ENCODE measurements around the gene GIGYF1. TPM values are rescaled to one million over a fixed set of nuclear protein-coding genes. Genes with fewer than 3 reads are reported as not detected.

Gene GIGYF1
- total and polyA plus RNA-seq, 2 of the 13 experiments (the other 11 are each of a cell fraction or from before 2014, with no cell fraction given): 7.6 to 16.1 TPM

DNA sequence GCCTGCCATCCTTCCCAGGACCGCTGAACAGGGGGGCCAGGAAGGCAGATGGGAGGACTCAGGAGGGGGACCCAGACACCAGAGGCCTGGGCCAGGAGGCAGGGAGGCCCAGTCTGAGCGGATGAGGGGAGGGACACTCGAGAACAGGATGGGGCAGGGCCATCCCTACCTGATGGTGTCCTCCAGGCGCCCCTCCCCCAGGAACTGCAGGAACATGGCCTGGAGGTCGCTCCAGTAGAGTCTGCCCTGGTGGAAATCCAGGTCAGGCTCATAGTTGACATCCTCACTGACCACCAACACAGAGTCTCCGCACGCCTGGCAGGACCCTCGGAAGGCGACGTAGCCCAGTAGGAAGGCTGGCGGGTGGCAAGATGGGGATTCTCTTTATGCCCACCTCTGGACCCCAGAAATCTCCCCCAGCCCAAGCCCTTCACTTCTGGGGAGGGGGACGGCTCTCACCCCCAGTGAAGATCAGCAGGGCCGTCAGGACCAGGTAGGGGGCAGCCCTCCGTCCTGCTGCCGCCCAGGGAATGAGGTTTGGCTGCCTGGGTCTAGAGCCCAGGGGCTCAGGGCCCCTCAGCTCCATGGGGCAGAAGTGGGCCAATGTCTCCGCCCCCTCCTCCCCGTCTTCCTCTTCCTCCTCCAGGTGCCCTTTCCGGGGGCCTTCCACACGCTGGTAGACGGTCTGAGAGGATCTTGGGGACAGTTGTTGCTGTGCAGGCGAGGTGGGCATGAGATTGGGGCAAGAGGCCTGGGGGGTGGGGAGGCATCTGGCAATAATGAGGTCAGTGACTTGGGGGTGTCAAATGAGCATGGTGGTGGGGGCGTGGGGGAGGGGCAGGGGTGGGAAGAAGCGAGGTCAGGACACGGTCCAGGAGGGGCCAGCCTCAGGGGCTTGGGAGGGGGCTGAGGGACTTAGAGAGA lies 53.3 kb downstream of the GIGYF1 start (continued):
- TF ChIP-seq, protein P1, sequence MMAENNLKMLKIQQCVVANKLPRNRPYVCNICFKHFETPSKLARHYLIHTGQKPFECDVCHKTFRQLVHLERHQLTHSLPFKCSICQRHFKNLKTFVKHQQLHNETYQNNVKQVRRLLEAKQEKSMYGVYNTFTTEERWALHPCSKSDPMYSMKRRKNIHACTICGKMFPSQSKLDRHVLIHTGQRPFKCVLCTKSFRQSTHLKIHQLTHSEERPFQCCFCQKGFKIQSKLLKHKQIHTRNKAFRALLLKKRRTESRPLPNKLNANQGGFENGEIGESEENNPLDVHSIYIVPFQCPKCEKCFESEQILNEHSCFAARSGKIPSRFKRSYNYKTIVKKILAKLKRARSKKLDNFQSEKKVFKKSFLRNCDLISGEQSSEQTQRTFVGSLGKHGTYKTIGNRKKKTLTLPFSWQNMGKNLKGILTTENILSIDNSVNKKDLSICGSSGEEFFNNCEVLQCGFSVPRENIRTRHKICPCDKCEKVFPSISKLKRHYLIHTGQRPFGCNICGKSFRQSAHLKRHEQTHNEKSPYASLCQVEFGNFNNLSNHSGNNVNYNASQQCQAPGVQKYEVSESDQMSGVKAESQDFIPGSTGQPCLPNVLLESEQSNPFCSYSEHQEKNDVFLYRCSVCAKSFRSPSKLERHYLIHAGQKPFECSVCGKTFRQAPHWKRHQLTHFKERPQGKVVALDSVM (CRISPR knock-in tag; IDR thresholded peaks at IDR 0.05): peak; percentile 67; the same call in 1 of the 2 replicates
- TF ChIP-seq RBM39 (IDR thresholded peaks at IDR 0.05; ENCODE audit: low read depth, low read length, poor library complexity, severe bottlenecking): peak; percentile 47

DNA sequence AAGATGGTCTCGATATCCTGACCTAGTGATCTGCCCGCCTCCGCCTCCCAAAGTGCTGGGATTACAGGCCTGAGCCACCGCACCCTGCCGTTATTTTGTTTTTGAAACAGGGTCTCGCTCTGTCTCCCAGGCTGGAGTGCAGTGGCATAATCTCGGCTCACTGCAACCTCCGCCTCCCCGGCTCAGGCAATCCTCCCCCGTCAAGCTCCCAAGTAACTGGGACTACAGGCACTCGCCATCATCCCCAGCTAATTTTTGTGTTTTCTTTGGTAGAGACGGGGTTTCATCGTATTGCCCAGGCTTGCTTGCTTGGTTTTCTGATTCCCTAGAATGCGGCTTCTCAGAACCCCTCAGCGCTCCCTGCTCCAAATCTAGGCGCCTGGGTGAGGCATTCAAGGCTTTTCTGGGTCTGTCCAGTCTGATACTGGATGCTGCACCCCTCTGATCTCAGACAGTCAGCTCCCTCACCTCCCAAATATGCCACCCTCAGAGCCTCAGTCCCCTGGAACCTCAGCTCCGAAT lies 54.0 kb downstream of the GIGYF1 start:
- peak overlapping the region in 1 of 3 experiments; percentile 84; a peak in 1 of 6 replicates for H3K4me3 ChIP-seq (replicated peaks in 1 of 3; ENCODE audit: insufficient read depth in 1 of 3, low read depth in 2 of 3, low read length in 3 of 3)
- no TSS peak for BruUV-seq (replicated peaks)
- POLR2A ChIA-PET: interaction anchor here (1.3 to 1.7 kb wide), 2 partner anchors 18 to 42 kb away, joined by 4 read pairs; no protein-coding TSS in a partner anchor
- no peaks in the 10 kb centered on the region for H3K36me3 ChIP-seq (replicated peaks in 1 of 2; ENCODE audit: control insufficient read depth in 1 of 2, insufficient read depth in 2 of 2, low read length in 2 of 2)
- in situ Hi-C loops (cut with HindIII; ENCODE audit: extremely low pct_ligation_motif_present, low pct_unique_long_range_greater_than_20kb) (no loop called here), intact Hi-C loops (cut with micrococcal nuclease; ENCODE audit: unreplicated experiment) (no loop called here)
- H3K4me2 ChIP-seq (ENCODE audit: low read depth, low read length): peak overlapping the region; percentile 97
- ATAC-seq: no peak
- no peaks in the 10 kb centered on the region for H4K20me1 ChIP-seq (ENCODE audit: insufficient read depth, low read length)
- H3K27ac ChIP-seq (ENCODE audit: extremely low read length, insufficient read depth, low read length): peak overlapping the region; percentile 88
- no peaks in the 10 kb centered on the region for H3K9me3 ChIP-seq (ENCODE audit: low read length)
- CTCF ChIA-PET (ENCODE audit: low intra/inter-chr PET ratio, low total read pairs): no interaction called here
- H3K79me2 ChIP-seq (ENCODE audit: insufficient read depth, low read length): no peaks in the 10 kb centered on the region
- no peak overlapping the region for H2AFZ ChIP-seq (ENCODE audit: low read length)
- TF ChIP-seq, protein P2, sequence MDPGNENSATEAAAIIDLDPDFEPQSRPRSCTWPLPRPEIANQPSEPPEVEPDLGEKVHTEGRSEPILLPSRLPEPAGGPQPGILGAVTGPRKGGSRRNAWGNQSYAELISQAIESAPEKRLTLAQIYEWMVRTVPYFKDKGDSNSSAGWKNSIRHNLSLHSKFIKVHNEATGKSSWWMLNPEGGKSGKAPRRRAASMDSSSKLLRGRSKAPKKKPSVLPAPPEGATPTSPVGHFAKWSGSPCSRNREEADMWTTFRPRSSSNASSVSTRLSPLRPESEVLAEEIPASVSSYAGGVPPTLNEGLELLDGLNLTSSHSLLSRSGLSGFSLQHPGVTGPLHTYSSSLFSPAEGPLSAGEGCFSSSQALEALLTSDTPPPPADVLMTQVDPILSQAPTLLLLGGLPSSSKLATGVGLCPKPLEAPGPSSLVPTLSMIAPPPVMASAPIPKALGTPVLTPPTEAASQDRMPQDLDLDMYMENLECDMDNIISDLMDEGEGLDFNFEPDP (CRISPR knock-in tag; conservative IDR thresholded peaks at IDR 0.05): 0 out of 2 replicates have a peak, but pooled peaks have one; percentile 11
- TF ChIP-seq ATF1 (CRISPR knock-in tag; IDR thresholded peaks at IDR 0.05) (no peak), TEAD3 (CRISPR knock-in tag; optimal IDR thresholded peaks at IDR 0.05; ENCODE audit: borderline replicate concordance) (no peak), FOXA3 (CRISPR knock-in tag; IDR thresholded peaks at IDR 0.05) (no peak)
- H3K9ac ChIP-seq (ENCODE audit: insufficient read depth, low read depth, low read length): no peak overlapping the region
- no peak for FAIRE-seq
- DNase-seq (ENCODE audit: low spot score): no peak
- peaks cover 0 to 2% of the 10 kb centered on the region in 2 experiments; a peak in 2 of 5 replicates for H3K27me3 ChIP-seq (ENCODE audit: control insufficient read depth in 1 of 2, insufficient read depth in 2 of 2, low read length in 2 of 2)
- H3K4me1 ChIP-seq (ENCODE audit: insufficient read depth, low read length): peaks cover 41% of the 10 kb centered on the region
- 93% methylated on average over 16 of the region's 17 CpGs for WGBS (ENCODE audit: low lambda C conversion rate)

Measured in HepG2 (cell line).